ENCODE results near the gene ELK4. TPM values are rescaled to one million over a fixed set of nuclear protein-coding genes. Genes with fewer than 3 reads are reported as not detected.

The ELK4 gene
- total and polyA plus RNA-seq, 4 donors, result 11.9 to 23.9 (median 16.0) TPM

DNA sequence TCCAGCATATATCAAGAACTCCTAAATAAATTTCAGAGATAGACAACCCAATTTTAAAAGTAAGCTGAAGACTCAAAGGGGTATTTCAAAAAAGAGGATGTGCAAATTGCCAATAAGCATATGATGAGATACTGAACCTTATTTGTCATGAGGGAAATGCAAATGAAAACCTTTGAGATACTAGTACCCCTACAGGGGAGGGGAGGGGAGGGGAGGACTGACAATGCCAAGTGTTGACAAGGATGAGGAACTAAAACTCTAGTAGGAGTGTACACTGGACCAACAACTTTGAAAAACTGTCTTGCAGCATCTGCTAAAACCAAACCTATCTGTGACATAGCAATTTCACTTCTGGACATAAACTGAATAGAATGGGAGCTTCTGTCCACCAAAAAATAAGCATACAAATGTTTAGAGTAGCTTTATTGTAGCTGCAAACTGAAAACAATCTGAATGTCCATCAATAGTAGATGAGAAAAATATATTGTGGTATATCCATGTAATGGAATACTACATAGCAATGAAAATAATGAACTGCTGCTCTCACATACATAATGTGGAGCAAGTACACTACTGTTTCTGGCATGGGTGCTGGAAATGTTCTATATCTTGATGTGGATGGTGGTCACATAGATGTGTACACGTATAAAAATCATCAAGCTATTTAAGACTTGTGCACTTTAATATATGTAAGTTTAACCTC is 70.2 kb downstream of the ELK4 start:
- no CpG with 5 or more reads among the region's 1 CpG for WGBS (ENCODE audit: insufficient coverage)
- DNase-seq (ENCODE audit: low read depth in 4 of 6, low spot score in 6 of 6), result no peak
- Histone ChIP-seq H3K4me3 (ENCODE audit: low read depth, low read length) (no peak overlapping the region), H3K9me3 (ENCODE audit: control insufficient read depth, insufficient read depth, low read length) (peaks cover 4% of the 10 kb centered on the region), H3K36me3 (ENCODE audit: control insufficient read depth, insufficient read depth, low read length) (no peaks in the 10 kb centered on the region), H3K4me1 (ENCODE audit: control insufficient read depth, insufficient read depth, low read length) (no peaks in the 10 kb centered on the region), H3K27me3 (ENCODE audit: control insufficient read depth, insufficient read depth, low read length) (peaks cover 7% of the 10 kb centered on the region), H3K27ac (ENCODE audit: low read depth, low read length) (no peak overlapping the region)

Small RNAs within 50 kb of the gene (small RNA-seq; reads per million reads assigned to genes)
- gene RNU2-19P (ENCODE audit: low replicate concordance) (not detected), gene RNU6-418P (ENCODE audit: low replicate concordance) (not detected)

Other genes starting within 250 kb of the ELK4 start
- gene LEMD1, start 210.0 kb downstream of the ELK4 start, total RNA-seq, result 1 to 10 TPM in 1 of 2 donors, under 1 TPM in 1; 0.99 to 2.4 TPM
- 1 to 10 TPM; 4.3 to 7.2 TPM for gene LEMD1, start 210.0 kb downstream of the ELK4 start, polyA plus RNA-seq (ENCODE audit: insufficient read length in 2 of 2)
- gene BLACAT1, start 176.0 kb downstream of the ELK4 start, total RNA-seq, result under 1 TPM; 0.44 to 0.89 TPM
- 1 to 10 TPM; 1.9 to 2.1 TPM for gene BLACAT1, start 176.0 kb downstream of the ELK4 start, polyA plus RNA-seq (ENCODE audit: insufficient read length in 2 of 2)
- gene CDK18, start 127.3 kb downstream of the ELK4 start, total RNA-seq, result 10 to 100 TPM; 11.6 to 14.0 TPM
- gene CDK18, start 127.3 kb downstream of the ELK4 start, polyA plus RNA-seq (ENCODE audit: insufficient read length in 2 of 2), result 100 to 1,000 TPM; 118 to 139 TPM
- 1 to 10 TPM; 6.5 to 9.5 TPM for gene SLC45A3, start 48.5 kb upstream of the ELK4 start, total RNA-seq
- 1 to 10 TPM; 6.3 to 6.7 TPM for gene SLC45A3, start 48.5 kb upstream of the ELK4 start, polyA plus RNA-seq (ENCODE audit: insufficient read length in 2 of 2)
- 100 to 1,000 TPM; 254 to 260 TPM for gene NUCKS1, start 118.2 kb upstream of the ELK4 start, total RNA-seq
- 100 to 1,000 TPM; 185 to 256 TPM for gene NUCKS1, start 118.2 kb upstream of the ELK4 start, polyA plus RNA-seq (ENCODE audit: insufficient read length in 2 of 2)
- 10 to 100 TPM; 15.0 to 19.8 TPM for gene RAB29, start 143.5 kb upstream of the ELK4 start, total RNA-seq
- gene RAB29, start 143.5 kb upstream of the ELK4 start, polyA plus RNA-seq (ENCODE audit: insufficient read length in 2 of 2), result 1 to 10 TPM; 9.3 to 9.6 TPM
- 100 to 1,000 TPM in 1 of 2 donors, 10 to 100 TPM in 1; 28.2 to 131 TPM for gene SLC41A1, start 181.2 kb upstream of the ELK4 start, total RNA-seq
- 10 to 100 TPM; 59.5 to 76.7 TPM for gene SLC41A1, start 181.2 kb upstream of the ELK4 start, polyA plus RNA-seq (ENCODE audit: insufficient read length in 2 of 2)
- under 1 TPM; 0.69 to 0.99 TPM for gene PM20D1, start 218.1 kb upstream of the ELK4 start, total RNA-seq
- under 1 TPM in 1 of 2 donors, not detected in 1; 0.68 TPM for gene PM20D1, start 218.1 kb upstream of the ELK4 start, polyA plus RNA-seq (ENCODE audit: insufficient read length in 2 of 2)